Measurements from ENCODE around the gene GALNT6. TPM values are rescaled to one million over a fixed set of nuclear protein-coding genes. Genes with fewer than 3 reads are reported as not detected.

The GALNT6 gene
- total RNA-seq, 1 experiment from 2014 or later: 190 TPM

DNA sequence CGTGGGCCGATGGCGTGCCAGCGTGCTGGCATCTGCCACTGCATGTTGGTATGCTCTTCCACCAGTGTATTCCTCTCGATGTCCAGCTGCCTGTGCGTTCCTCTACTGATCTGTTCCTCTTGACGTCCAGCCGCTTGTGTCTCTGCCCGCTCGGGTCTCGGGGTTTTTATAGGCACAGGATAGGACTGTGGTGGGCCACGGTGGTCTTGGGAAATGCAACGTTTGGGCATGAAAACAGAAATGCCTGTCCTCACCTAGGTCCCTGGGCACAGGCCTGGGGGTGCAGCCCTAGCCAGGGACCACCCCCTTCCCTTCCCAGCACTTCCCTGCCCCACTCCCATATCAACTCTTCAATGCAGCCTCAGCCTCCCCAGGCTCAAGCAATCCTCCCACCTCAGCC is 10.3 kb upstream of the GALNT6 start:
- Histone ChIP-seq H3K4me1 (peaks cover 83% of the 10 kb centered on the region), H3K4me3 (ENCODE audit: low read depth, low read length) (no peak overlapping the region), H3K9me3 (no peaks in the 10 kb centered on the region), H3K27me3 (replicated peaks; ENCODE audit: control insufficient read depth, insufficient read depth, low read length) (no peaks in the 10 kb centered on the region), H3K36me3 (ENCODE audit: control insufficient read depth, insufficient read depth, low read length) (no peaks in the 10 kb centered on the region)
- no peak for DNase-seq
- H3K27me3 Mint-ChIP-seq (ENCODE audit: insufficient read depth, unreplicated experiment): no peaks in the 10 kb centered on the region
- CTCF ChIA-PET: interaction anchor here (2.1 kb wide), 1 partner anchor 18 kb away, joined by 6 read pairs; no protein-coding TSS in a partner anchor
- peaks cover 38% of the 10 kb centered on the region for H3K36me3 Mint-ChIP-seq (ENCODE audit: insufficient read depth, unreplicated experiment)
- TF ChIP-seq, protein P1, sequence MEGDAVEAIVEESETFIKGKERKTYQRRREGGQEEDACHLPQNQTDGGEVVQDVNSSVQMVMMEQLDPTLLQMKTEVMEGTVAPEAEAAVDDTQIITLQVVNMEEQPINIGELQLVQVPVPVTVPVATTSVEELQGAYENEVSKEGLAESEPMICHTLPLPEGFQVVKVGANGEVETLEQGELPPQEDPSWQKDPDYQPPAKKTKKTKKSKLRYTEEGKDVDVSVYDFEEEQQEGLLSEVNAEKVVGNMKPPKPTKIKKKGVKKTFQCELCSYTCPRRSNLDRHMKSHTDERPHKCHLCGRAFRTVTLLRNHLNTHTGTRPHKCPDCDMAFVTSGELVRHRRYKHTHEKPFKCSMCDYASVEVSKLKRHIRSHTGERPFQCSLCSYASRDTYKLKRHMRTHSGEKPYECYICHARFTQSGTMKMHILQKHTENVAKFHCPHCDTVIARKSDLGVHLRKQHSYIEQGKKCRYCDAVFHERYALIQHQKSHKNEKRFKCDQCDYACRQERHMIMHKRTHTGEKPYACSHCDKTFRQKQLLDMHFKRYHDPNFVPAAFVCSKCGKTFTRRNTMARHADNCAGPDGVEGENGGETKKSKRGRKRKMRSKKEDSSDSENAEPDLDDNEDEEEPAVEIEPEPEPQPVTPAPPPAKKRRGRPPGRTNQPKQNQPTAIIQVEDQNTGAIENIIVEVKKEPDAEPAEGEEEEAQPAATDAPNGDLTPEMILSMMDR (IDR thresholded peaks at IDR 0.05; ENCODE audit: insufficient read depth in 1 of 2, low read depth in 1 of 2, low read length in 1 of 2, severe bottlenecking in 1 of 2, unreplicated experiment in 1 of 2): no peak
- H3K4me3 Mint-ChIP-seq (ENCODE audit: unreplicated experiment): no peak overlapping the region
- intact Hi-C loops (cut with micrococcal nuclease; ENCODE audit: unreplicated experiment): loop anchor here (2.0 kb wide), 1 partner anchor 23 kb away; the partner anchor contains the start of gene SLC4A8
- H3K27ac Mint-ChIP-seq (ENCODE audit: unreplicated experiment): peak overlapping the region; percentile 90
- POLR2A ChIA-PET: interaction anchor here (1.8 kb wide), 1 partner anchor 10 kb away, joined by 5 read pairs; the partner anchor contains the start of gene GALNT6
- BruUV-seq (replicated peaks): no TSS peak
- peaks cover 73% of the 10 kb centered on the region for H3K4me1 Mint-ChIP-seq (ENCODE audit: low read depth, unreplicated experiment)
- no peaks in the 10 kb centered on the region for H3K9me3 Mint-ChIP-seq (ENCODE audit: unreplicated experiment)

DNA sequence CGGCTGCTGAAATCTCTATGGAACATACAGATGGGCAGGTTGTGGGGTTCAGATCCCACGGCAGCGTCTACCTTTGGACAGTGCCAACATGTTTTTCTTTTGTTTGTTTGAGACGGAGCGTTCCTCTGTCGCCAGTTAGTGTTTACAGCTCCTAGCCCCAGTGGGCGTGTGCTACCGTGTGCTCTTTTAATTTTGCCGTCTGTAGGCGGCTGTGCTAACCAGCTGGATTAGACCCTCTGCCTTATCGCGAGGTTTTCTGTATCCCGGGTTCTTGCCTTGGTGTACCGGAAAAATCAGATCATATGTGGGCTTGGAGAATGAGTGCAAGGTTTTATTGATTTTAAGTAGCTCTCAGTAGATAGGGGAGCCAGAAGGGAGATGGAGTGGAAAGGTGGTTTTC is 9.8 kb upstream of the GALNT6 start:
- CTCF ChIA-PET: interaction anchor here (2.1 kb wide), 1 partner anchor 18 kb away, joined by 6 read pairs; no protein-coding TSS in a partner anchor
- no peak for DNase-seq

DNA sequence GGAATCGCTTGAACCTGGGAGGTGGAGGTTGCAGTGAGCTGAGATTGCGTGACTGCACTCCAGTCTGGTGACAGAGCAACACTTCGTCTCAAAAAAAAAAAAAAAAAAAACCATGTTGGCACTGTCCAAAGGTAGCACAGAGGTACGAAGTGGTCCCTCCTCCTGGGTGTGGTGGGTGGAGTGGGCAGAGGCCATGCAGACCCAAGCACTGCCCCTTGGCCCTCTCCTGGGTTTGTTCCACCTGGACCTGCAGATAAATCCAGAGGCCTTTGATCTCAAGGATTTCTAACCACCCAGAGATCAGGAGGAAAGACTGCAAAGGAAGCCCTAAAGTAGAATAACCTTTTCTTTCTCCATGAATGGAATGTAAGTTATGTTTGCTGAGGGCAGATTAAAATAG is 8.7 kb upstream of the GALNT6 start:
- peaks cover 82% of the 10 kb centered on the region for H3K4me1 ChIP-seq
- peak; percentile 97 to 99 for DNase-seq
- no TSS peak for BruUV-seq (replicated peaks)
- no peaks in the 10 kb centered on the region for H3K36me3 ChIP-seq (ENCODE audit: control insufficient read depth, insufficient read depth, low read length)
- no peaks in the 10 kb centered on the region for H3K27me3 ChIP-seq (replicated peaks; ENCODE audit: control insufficient read depth, insufficient read depth, low read length)
- intact Hi-C loops (cut with micrococcal nuclease; ENCODE audit: unreplicated experiment): loop anchor here (1.0 to 2.0 kb wide), 6 partner anchors 9 to 129 kb away; partner anchors contain the start of genes GALNT6 and SLC4A8
- H3K4me1 Mint-ChIP-seq (ENCODE audit: low read depth, unreplicated experiment): peaks cover 78% of the 10 kb centered on the region
- ChIA-PET CTCF (interaction anchor here (0.6 to 2.1 kb wide), 15 partner anchors 8 to 1862 kb away, joined by 3 to 15 read pairs (median 4); partner anchors contain the start of genes DAZAP2, GALNT6 and SLC4A8), POLR2A (interaction anchor here (0.5 to 1.8 kb wide), 9 partner anchors 8 to 377 kb away, joined by 3 to 19 read pairs (median 6); partner anchors contain the start of gene GALNT6)
- no peaks in the 10 kb centered on the region for H3K9me3 Mint-ChIP-seq (ENCODE audit: unreplicated experiment)
- TF ChIP-seq, protein P1 (IDR thresholded peaks at IDR 0.05; ENCODE audit: insufficient read depth in 1 of 2, low read depth in 1 of 2, low read length in 1 of 2, severe bottlenecking in 1 of 2, unreplicated experiment in 1 of 2): no peak
- H3K4me3 ChIP-seq (ENCODE audit: low read depth, low read length): no peak overlapping the region
- H3K4me3 Mint-ChIP-seq (ENCODE audit: unreplicated experiment): peak overlapping the region; percentile 59
- H3K9me3 ChIP-seq: no peaks in the 10 kb centered on the region
- peak overlapping the region; percentile 90 for H3K27ac Mint-ChIP-seq (ENCODE audit: unreplicated experiment)
- no peaks in the 10 kb centered on the region for H3K27me3 Mint-ChIP-seq (ENCODE audit: insufficient read depth, unreplicated experiment)
- peaks cover 44% of the 10 kb centered on the region for H3K36me3 Mint-ChIP-seq (ENCODE audit: insufficient read depth, unreplicated experiment)

More for the DNA sequence above, 9.8 kb upstream of the GALNT6 start:
- TF ChIP-seq, protein P1 (IDR thresholded peaks at IDR 0.05; ENCODE audit: insufficient read depth in 1 of 2, low read depth in 1 of 2, low read length in 1 of 2, severe bottlenecking in 1 of 2, unreplicated experiment in 1 of 2): no peak
- H3K4me3 ChIP-seq (ENCODE audit: low read depth, low read length): no peak overlapping the region
- H3K9me3 ChIP-seq: no peaks in the 10 kb centered on the region
- no peaks in the 10 kb centered on the region for H3K27me3 Mint-ChIP-seq (ENCODE audit: insufficient read depth, unreplicated experiment)
- peaks cover 38% of the 10 kb centered on the region for H3K36me3 Mint-ChIP-seq (ENCODE audit: insufficient read depth, unreplicated experiment)
- intact Hi-C loops (cut with micrococcal nuclease; ENCODE audit: unreplicated experiment): loop anchor here (2.0 kb wide), 1 partner anchor 24 kb away; the partner anchor contains the start of gene SLC4A8
- no peaks in the 10 kb centered on the region for H3K27me3 ChIP-seq (replicated peaks; ENCODE audit: control insufficient read depth, insufficient read depth, low read length)
- H3K9me3 Mint-ChIP-seq (ENCODE audit: unreplicated experiment): no peaks in the 10 kb centered on the region
- H3K27ac Mint-ChIP-seq (ENCODE audit: unreplicated experiment): peak overlapping the region; percentile 90
- POLR2A ChIA-PET: interaction anchor here (1.8 kb wide), 1 partner anchor 10 kb away, joined by 5 read pairs; the partner anchor contains the start of gene GALNT6
- H3K4me1 Mint-ChIP-seq (ENCODE audit: low read depth, unreplicated experiment): peaks cover 72% of the 10 kb centered on the region
- H3K36me3 ChIP-seq (ENCODE audit: control insufficient read depth, insufficient read depth, low read length): no peaks in the 10 kb centered on the region
- BruUV-seq (replicated peaks): no TSS peak
- H3K4me1 ChIP-seq: peaks cover 81% of the 10 kb centered on the region
- no peak overlapping the region for H3K4me3 Mint-ChIP-seq (ENCODE audit: unreplicated experiment)
